Endodermal cell (in vitro differentiated cells): ENCODE results near the gene CDH13. TPM values are rescaled to one million over a fixed set of nuclear protein-coding genes. Genes with fewer than 3 reads are reported as not detected.

ENCODE experiments used
- DNase-seq: peaks from one replicate; pipeline ENCODE4 v3.0.0-alpha.2; 2017
- H3K27ac ChIP-seq: 2 replicates; pipeline ENCODE4 v1.5.1; 2013; ENCODE audit warnings: mild to moderate bottlenecking, low read depth, low read length, moderate library complexity
- H3K27me3 ChIP-seq: 2 replicates; pipeline ENCODE4 v1.6.1; 2013; ENCODE audit warnings: mild to moderate bottlenecking, low read length, moderate library complexity; ENCODE audit not compliant: insufficient read depth, control insufficient read depth, poor library complexity, severe bottlenecking
- H3K36me3 ChIP-seq: 2 replicates; pipeline ENCODE4 v1.7.0; 2013; ENCODE audit warnings: mild to moderate bottlenecking, low read length, moderate library complexity; ENCODE audit not compliant: control insufficient read depth, insufficient read depth
- H3K4me1 ChIP-seq: one replicate; pipeline ENCODE4 v1.7.0; 2013; ENCODE audit warnings: low read length; ENCODE audit not compliant: control insufficient read depth, insufficient read depth
- H3K4me3 ChIP-seq: 2 replicates; pipeline ENCODE4 v1.5.1; 2013; ENCODE audit warnings: mild to moderate bottlenecking, low read length, moderate library complexity
- H3K9ac ChIP-seq: 2 replicates; pipeline ENCODE4 v1.6.1; 2013; ENCODE audit warnings: mild to moderate bottlenecking, low read length, moderate library complexity; ENCODE audit not compliant: poor library complexity, severe bottlenecking; ENCODE audit errors: extremely low read depth
- H3K9me3 ChIP-seq: 2 replicates; pipeline ENCODE4 v1.6.1; 2013; ENCODE audit warnings: mild to moderate bottlenecking, low read length, moderate library complexity; ENCODE audit not compliant: control insufficient read depth
- H3K27ac Mint-ChIP-seq: 2 replicates; pipeline ENCODE4 v1.8.0; 2020; ENCODE audit warnings: mixed read lengths
- H3K27me3 Mint-ChIP-seq: 2 replicates; pipeline ENCODE4 v1.8.0; 2021; ENCODE audit warnings: mild to moderate bottlenecking, mixed read lengths; ENCODE audit not compliant: insufficient read depth
- H3K36me3 Mint-ChIP-seq: 2 replicates; pipeline ENCODE4 v1.8.0; 2020; ENCODE audit warnings: low read depth, mixed read lengths
- H3K4me1 Mint-ChIP-seq: 2 replicates; pipeline ENCODE4 v1.8.0; 2020; ENCODE audit warnings: mixed read lengths
- H3K4me3 Mint-ChIP-seq: 2 replicates; pipeline ENCODE4 v1.8.0; 2020; ENCODE audit warnings: mild to moderate bottlenecking, moderate library complexity, mixed read lengths
- H3K9me3 Mint-ChIP-seq: 2 replicates; pipeline ENCODE4 v1.8.0; 2020; ENCODE audit warnings: mild to moderate bottlenecking, mixed read lengths
- CTCF ChIP-seq: fragments of 200-600 bp; sonication (generic); conservative IDR thresholded peaks from 2 replicates; pipeline ENCODE4 v1.5.0; 2021; ENCODE audit warnings: antibody characterized with exemption, mild to moderate bottlenecking
- WGBS, 2 experiments: methylation state at CpG; one replicate each; pipeline versions ENCODE4 v1.1.5 to v1.1.7; 2013; ENCODE audit warnings: missing lambda C conversion rate in 2 of 2, mixed read lengths in 1 of 2; ENCODE audit not compliant: insufficient coverage in 1 of 2, insufficient read length in 1 of 2; 5-methylcytosine and 5-hydroxymethylcytosine counted together
- total RNA-seq, 2 donors: library from RNA; stranded (reverse); fragmentation: NEBNext Ultra II Directional in 1 of 2; extraction: Animal tissue kit (Norgen Biotek cat#: 25700) in 1 of 2; gene quantifications; 2 replicates in 1 of 2; 3 replicates in 1 of 2; pipeline ENCODE4 v1.2.1, GENCODE V29; 2021

CDH13 gene
- total RNA-seq, 2 donors from 2014 or later: 0.86 to 1.8 TPM

- Histone ChIP-seq H3K27me3 (no peaks in the 10 kb centered on the region), H3K9me3 (peaks cover 4% of the 10 kb centered on the region), H3K27ac (no peak overlapping the region), H3K9ac (no peak overlapping the region), H3K4me1 (no peaks in the 10 kb centered on the region), H3K4me3 (no peak overlapping the region), H3K36me3 (no peaks in the 10 kb centered on the region)
- H3K27me3 Mint-ChIP-seq: peaks cover 1% of the 10 kb centered on the region
- H3K4me3 Mint-ChIP-seq: no peak overlapping the region
- WGBS, 2 experiments: 94 to 96% methylated on average over 6 of the region's 6 CpGs
- no peak for DNase-seq
- TF ChIP-seq CTCF: no peak
- no peak overlapping the region for H3K27ac Mint-ChIP-seq
- H3K4me1 Mint-ChIP-seq: no peaks in the 10 kb centered on the region
- peaks cover 8% of the 10 kb centered on the region for H3K9me3 Mint-ChIP-seq
- H3K36me3 Mint-ChIP-seq: no peaks in the 10 kb centered on the region
Observed at GRCh38 chr16:83019963-83020362, 393.2 kb downstream of the CDH13 start.

- H3K9me3 Mint-ChIP-seq: peaks cover 8% of the 10 kb centered on the region
- H3K27me3 Mint-ChIP-seq: peaks cover 1% of the 10 kb centered on the region
- Histone ChIP-seq H3K9ac (no peak overlapping the region), H3K4me1 (no peaks in the 10 kb centered on the region), H3K27ac (no peak overlapping the region), H3K4me3 (no peak overlapping the region), H3K9me3 (peaks cover 4% of the 10 kb centered on the region), H3K36me3 (no peaks in the 10 kb centered on the region), H3K27me3 (no peaks in the 10 kb centered on the region)
- TF ChIP-seq CTCF: no peak
- H3K4me1 Mint-ChIP-seq: no peaks in the 10 kb centered on the region
- no peak for DNase-seq
- H3K27ac Mint-ChIP-seq: no peak overlapping the region
- H3K4me3 Mint-ChIP-seq: no peak overlapping the region
- H3K36me3 Mint-ChIP-seq: no peaks in the 10 kb centered on the region
- 88 to 95% methylated on average over 3 to 6 of the region's 6 CpGs for WGBS, 2 experiments
Observed at GRCh38 chr16:83021045-83021444, 394.3 kb downstream of the CDH13 start.

- DNase-seq: no peak
- Histone ChIP-seq H3K4me3 (no peak overlapping the region), H3K27me3 (no peaks in the 10 kb centered on the region), H3K4me1 (no peaks in the 10 kb centered on the region), H3K36me3 (no peaks in the 10 kb centered on the region), H3K9ac (no peak overlapping the region), H3K27ac (no peak overlapping the region), H3K9me3 (peaks cover 4% of the 10 kb centered on the region)
- no peak for TF ChIP-seq CTCF
- Mint-ChIP-seq H3K4me3 (no peak overlapping the region), H3K9me3 (peaks cover 8% of the 10 kb centered on the region), H3K36me3 (no peaks in the 10 kb centered on the region), H3K27me3 (peaks cover 1% of the 10 kb centered on the region), H3K4me1 (no peaks in the 10 kb centered on the region), H3K27ac (no peak overlapping the region)
- 88 to 100% methylated on average over 3 of the region's 3 CpGs for WGBS, 2 experiments
Observed at GRCh38 chr16:83021746-83022145, 395.0 kb downstream of the CDH13 start.
